ENCODE measurements around the gene ZC2HC1B.

DNA sequence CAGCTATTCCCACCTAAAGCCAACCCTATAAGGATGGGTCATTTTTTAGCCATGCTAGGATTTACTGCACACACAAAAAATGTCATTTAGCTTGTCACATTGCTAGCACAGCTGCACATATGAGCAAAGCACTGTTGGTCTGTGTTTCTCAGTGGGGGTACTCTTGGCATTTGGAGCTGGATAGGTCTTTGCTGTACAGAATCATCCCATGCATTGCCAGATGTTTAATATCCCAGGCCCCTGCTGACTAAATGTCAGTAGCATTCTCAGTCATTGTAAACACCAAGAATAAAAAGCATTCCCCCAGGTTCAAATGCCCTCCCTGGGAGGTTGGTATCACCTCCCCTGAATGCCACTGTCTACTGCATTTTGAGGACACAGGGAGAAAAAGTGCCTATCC, 35.7 kb upstream of the ZC2HC1B start:
- TF ChIP-seq, protein P1, sequence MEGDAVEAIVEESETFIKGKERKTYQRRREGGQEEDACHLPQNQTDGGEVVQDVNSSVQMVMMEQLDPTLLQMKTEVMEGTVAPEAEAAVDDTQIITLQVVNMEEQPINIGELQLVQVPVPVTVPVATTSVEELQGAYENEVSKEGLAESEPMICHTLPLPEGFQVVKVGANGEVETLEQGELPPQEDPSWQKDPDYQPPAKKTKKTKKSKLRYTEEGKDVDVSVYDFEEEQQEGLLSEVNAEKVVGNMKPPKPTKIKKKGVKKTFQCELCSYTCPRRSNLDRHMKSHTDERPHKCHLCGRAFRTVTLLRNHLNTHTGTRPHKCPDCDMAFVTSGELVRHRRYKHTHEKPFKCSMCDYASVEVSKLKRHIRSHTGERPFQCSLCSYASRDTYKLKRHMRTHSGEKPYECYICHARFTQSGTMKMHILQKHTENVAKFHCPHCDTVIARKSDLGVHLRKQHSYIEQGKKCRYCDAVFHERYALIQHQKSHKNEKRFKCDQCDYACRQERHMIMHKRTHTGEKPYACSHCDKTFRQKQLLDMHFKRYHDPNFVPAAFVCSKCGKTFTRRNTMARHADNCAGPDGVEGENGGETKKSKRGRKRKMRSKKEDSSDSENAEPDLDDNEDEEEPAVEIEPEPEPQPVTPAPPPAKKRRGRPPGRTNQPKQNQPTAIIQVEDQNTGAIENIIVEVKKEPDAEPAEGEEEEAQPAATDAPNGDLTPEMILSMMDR (conservative IDR thresholded peaks at IDR 0.05), result no peak
- no peak for TF ChIP-seq ZFX (IDR thresholded peaks at IDR 0.05)
